ENCODE data around the gene PIKFYVE. TPM values are rescaled to one million over a fixed set of nuclear protein-coding genes. Genes with fewer than 3 reads are reported as not detected.
A peak's percentile ranks its signal among the peaks of the same experiment; 100 is the strongest.
"Not testable (repeated sequence)": the region's sequence is repeated elsewhere in the genome, so short reads cannot be mapped to it uniquely, and the experiment has no call there.

Gene PIKFYVE
- total and polyA plus RNA-seq, 2 experiments from 2014 or later = 7.3 to 24.3 TPM

- peak; percentile 16 for TF ChIP-seq CTCF (IDR thresholded peaks at IDR 0.05; ENCODE audit: low read depth, low read length)
- H3K36me3 ChIP-seq = no peaks in the 10 kb centered on the region
- no peak overlapping the region for H3K4me3 ChIP-seq
Measured at GRCh38 chr2:208256192-208256782, 9.8 kb upstream of the PIKFYVE start.

GRCh38 chr2:208256849-208257813, 8.9 kb upstream of the PIKFYVE start:
- not testable (repeated sequence) for H3K4me3 ChIP-seq; H3K9me3 ChIP-seq (ENCODE audit: low read depth); H3K36me3 ChIP-seq; H3K27me3 ChIP-seq
- Histone ChIP-seq H3K4me1 (ENCODE audit: low read depth) (peaks cover 29% of the 10 kb centered on the region), H3K27ac (peak overlapping the region; percentile 96)
- peak; percentile 42 to 92 for DNase-seq (ENCODE audit: low read depth in 1 of 2, low spot score in 1 of 2)

More at GRCh38 chr2:208256192-208256782, 9.8 kb upstream of the PIKFYVE start:
- H3K9me3 ChIP-seq (ENCODE audit: low read depth) = no peaks in the 10 kb centered on the region
- peak in 1 of 2 donors; percentile 28 for DNase-seq (ENCODE audit: low read depth in 1 of 2, low spot score in 1 of 2)
- H3K27me3 ChIP-seq = no peaks in the 10 kb centered on the region
- peak overlapping the region; percentile 96 for H3K27ac ChIP-seq
- peaks cover 32% of the 10 kb centered on the region for H3K4me1 ChIP-seq (ENCODE audit: low read depth)

GRCh38 chr2:208265371-208265800, 669 bp upstream of the PIKFYVE start:
- no peaks in the 10 kb centered on the region for H3K27me3 ChIP-seq
- DNase-seq (ENCODE audit: low read depth in 1 of 2, low spot score in 1 of 2) = peak; percentile 28 to 73

GRCh38 chr2:208266553-208266893, 468 bp downstream of the PIKFYVE start:
- Histone ChIP-seq H3K27ac (peak overlapping the region; percentile 92), H3K9me3 (ENCODE audit: low read depth) (no peaks in the 10 kb centered on the region), H3K36me3 (peaks cover 3% of the 10 kb centered on the region), H3K4me3 (peak overlapping the region; percentile 71), H3K4me1 (ENCODE audit: low read depth) (peaks cover 8% of the 10 kb centered on the region), H3K27me3 (no peaks in the 10 kb centered on the region)
- TF ChIP-seq CTCF (IDR thresholded peaks at IDR 0.05; ENCODE audit: low read depth, low read length) = no peak
- peak in 1 of 2 donors; percentile 31 for DNase-seq (ENCODE audit: low read depth in 1 of 2, low spot score in 1 of 2)

More at GRCh38 chr2:208265371-208265800, 669 bp upstream of the PIKFYVE start:
- Histone ChIP-seq H3K36me3 (no peaks in the 10 kb centered on the region), H3K4me3 (peak overlapping the region; percentile 71), H3K9me3 (ENCODE audit: low read depth) (no peaks in the 10 kb centered on the region), H3K4me1 (ENCODE audit: low read depth) (peaks cover 8% of the 10 kb centered on the region), H3K27ac (peak overlapping the region; percentile 79)
- no peak for TF ChIP-seq CTCF (IDR thresholded peaks at IDR 0.05; ENCODE audit: low read depth, low read length)

GRCh38 chr2:208266936-208267335, 881 bp downstream of the PIKFYVE start:
- peak in 1 of 2 donors; percentile 25 for DNase-seq (ENCODE audit: low read depth in 1 of 2, low spot score in 1 of 2)
- no peak for TF ChIP-seq CTCF (IDR thresholded peaks at IDR 0.05; ENCODE audit: low read depth, low read length)
- H3K27ac ChIP-seq = peak overlapping the region; percentile 92
- no peaks in the 10 kb centered on the region for H3K27me3 ChIP-seq
- peak overlapping the region; percentile 71 for H3K4me3 ChIP-seq
- peaks cover 8% of the 10 kb centered on the region for H3K4me1 ChIP-seq (ENCODE audit: low read depth)
- H3K9me3 ChIP-seq (ENCODE audit: low read depth) = no peaks in the 10 kb centered on the region
- peaks cover 6% of the 10 kb centered on the region for H3K36me3 ChIP-seq

GRCh38 chr2:208267526-208267925, 1.5 kb downstream of the PIKFYVE start:
- DNase-seq (ENCODE audit: low read depth in 1 of 2, low spot score in 1 of 2); H3K36me3 ChIP-seq; H3K4me1 ChIP-seq (ENCODE audit: low read depth); H3K9me3 ChIP-seq (ENCODE audit: low read depth); H3K27me3 ChIP-seq: not testable (repeated sequence)
- H3K27ac ChIP-seq = peak overlapping the region; percentile 49
- H3K4me3 ChIP-seq = peak overlapping the region; percentile 71
